22Rv1 (cell line): ENCODE results near the gene COMMD1.
"Not testable (repeated sequence)": the region's sequence is repeated elsewhere in the genome, so short reads cannot be mapped to it uniquely, and the experiment has no call there.

Experiments used
- H3K27ac ChIP-seq: fragments of 450-650 bp; 2 replicates; pipeline ENCODE4 v1.5.1; 2017
- ZFX ChIP-seq: fragments of 450-650 bp; IDR thresholded peaks from 2 replicates; pipeline ENCODE4 v1.6.1; 2017; ENCODE audit warnings: antibody characterized with exemption, borderline replicate concordance
- TF ChIP-seq, protein P1 (sequence below): fragments of 450-650 bp; IDR thresholded peaks from 2 replicates; pipeline ENCODE4 v1.5.1; 2017; ENCODE audit warnings: mild to moderate bottlenecking

The COMMD1 gene

DNA sequence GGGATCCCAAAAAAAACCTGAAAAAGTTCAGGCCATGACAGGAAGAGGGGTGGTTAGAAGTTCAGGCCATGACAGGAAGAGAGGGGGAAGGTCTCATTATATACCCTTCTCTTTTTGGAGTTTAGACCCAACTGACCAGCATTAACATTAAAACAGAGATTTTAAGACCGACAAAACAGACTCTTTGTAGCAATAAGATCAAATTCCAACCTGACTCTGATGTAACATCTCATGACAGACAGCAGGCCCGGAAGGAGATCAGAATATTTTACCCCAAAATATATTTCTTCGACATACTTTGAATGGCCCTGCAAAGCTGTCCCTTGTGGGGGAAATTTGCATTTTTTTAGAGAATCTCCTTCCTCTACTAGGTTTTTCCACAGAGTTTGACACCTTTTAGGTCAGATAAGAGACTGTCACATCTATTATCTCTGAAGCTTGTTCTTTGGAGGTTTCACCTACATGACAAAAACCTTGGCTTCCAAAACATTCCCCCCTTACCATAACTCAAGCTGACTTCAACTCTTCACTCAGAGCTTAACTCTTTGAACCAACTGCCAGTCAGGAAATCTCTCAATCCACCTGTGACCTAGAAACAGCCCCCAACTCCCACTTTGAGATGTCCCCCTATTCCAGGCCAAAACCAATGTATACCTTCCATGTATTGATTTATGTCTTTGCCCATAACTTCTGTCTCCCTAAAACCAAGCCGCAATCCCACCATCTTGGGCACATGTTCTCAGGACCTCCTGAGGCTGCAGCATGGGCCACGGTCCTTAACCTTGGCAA is 239.4 kb downstream of the COMMD1 start:
- TF ChIP-seq ZFX = no peak
- TF ChIP-seq, protein P1, sequence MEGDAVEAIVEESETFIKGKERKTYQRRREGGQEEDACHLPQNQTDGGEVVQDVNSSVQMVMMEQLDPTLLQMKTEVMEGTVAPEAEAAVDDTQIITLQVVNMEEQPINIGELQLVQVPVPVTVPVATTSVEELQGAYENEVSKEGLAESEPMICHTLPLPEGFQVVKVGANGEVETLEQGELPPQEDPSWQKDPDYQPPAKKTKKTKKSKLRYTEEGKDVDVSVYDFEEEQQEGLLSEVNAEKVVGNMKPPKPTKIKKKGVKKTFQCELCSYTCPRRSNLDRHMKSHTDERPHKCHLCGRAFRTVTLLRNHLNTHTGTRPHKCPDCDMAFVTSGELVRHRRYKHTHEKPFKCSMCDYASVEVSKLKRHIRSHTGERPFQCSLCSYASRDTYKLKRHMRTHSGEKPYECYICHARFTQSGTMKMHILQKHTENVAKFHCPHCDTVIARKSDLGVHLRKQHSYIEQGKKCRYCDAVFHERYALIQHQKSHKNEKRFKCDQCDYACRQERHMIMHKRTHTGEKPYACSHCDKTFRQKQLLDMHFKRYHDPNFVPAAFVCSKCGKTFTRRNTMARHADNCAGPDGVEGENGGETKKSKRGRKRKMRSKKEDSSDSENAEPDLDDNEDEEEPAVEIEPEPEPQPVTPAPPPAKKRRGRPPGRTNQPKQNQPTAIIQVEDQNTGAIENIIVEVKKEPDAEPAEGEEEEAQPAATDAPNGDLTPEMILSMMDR = no peak

DNA sequence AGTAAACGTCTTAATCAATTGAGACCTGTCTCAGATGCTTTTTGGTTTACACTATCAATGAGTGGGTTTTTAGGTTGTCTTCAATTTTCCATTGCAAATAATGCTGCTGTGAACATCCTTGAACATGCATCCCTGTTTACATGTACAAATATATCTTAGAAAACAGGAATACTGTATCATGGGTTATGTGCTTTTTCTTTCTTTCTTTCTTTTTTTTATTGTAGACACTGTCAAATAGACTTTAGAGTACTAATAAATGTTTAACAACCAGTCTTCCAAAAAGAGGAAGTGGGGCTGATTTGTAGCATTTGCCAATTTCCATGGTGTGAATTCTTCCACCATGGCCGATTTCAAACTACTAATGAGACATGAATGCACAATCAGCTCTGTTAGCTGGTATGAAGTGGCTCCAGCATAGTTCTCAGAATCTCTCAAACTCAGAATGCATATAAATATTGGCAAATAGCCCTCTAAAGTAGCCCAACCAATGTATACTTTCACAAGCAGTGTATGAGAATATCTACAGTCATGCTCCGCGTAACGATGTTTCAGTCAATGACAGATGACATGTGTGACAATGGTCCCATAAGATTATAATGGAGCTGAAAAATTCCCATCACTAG is 240.1 kb downstream of the COMMD1 start:
- no peak for TF ChIP-seq ZFX
- TF ChIP-seq, protein P1 = no peak
- H3K27ac ChIP-seq = no peak overlapping the region

More for the DNA sequence above, 239.4 kb downstream of the COMMD1 start:
- H3K27ac ChIP-seq = no peak overlapping the region

DNA sequence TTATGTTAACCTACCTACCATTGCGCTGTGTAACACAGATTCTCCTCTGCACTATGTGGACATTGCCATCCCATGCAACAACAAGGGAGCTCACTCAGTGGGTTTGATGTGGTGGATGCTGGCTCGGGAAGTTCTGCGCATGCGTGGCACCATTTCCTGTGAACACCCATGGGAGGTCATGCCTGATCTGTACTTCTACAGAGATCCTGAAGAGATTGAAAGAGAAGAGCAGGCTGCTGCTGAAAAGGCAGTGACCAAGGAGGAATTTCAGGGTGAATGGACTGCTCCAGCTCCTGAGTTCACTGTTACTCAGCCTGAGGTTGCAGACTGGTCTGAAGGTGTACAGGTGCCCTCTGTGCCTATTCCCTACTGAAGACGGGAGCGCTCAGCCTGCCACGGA is 241.3 kb downstream of the COMMD1 start:
- H3K27ac ChIP-seq = not testable (repeated sequence)

DNA sequence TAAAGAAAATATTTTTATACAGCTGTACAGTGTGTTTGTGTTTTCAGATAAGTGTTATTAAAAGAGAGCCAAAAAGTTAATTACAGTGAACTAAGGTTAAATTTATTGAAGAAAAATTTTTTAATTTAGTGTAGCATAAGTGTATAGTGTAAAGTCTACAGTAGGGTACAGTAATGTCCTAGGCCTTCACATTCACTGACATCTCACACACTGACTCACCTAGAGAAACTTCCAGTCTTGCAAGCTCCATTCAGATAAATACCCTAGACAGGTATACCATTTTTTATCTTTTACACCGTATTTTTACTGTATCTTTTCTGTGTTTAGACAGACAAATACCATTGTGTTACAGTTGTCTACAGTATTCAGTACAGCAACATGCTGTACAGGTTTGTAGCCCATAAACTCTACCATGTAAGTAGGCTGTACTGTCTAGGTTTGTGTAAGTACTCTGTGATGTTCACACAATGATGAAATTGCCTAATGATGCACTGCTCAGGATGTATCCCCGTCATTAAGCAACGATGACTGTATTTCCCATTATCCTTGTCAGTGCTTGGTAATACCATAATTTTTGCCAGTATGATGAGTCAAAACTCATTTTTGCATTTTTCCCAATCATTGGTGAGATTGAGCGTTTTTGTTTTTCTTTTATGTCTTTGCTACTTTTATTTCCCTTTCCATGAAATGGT is 242.3 kb downstream of the COMMD1 start:
- no peak overlapping the region for H3K27ac ChIP-seq
- TF ChIP-seq, protein P1 = no peak
- TF ChIP-seq ZFX = no peak

DNA sequence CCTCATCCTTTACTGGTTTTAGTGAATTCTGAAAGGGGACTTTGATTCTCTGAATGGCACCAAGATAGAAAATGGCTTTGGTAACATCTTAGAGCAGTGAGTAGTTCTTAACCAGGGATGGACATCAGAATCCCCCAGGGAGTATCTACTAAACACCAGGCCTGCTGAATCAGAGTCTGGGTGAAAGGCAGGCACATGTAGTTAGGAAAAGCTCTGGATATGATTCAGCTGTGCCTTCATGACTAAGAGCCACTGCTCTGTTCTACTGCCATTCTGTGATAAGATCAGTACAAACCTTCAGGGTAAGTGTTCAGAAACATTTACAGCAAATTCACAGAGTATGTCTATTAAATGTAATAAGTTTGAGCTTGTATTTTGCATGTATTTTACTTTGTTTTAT is 244.2 kb downstream of the COMMD1 start:
- no peak overlapping the region for H3K27ac ChIP-seq

DNA sequence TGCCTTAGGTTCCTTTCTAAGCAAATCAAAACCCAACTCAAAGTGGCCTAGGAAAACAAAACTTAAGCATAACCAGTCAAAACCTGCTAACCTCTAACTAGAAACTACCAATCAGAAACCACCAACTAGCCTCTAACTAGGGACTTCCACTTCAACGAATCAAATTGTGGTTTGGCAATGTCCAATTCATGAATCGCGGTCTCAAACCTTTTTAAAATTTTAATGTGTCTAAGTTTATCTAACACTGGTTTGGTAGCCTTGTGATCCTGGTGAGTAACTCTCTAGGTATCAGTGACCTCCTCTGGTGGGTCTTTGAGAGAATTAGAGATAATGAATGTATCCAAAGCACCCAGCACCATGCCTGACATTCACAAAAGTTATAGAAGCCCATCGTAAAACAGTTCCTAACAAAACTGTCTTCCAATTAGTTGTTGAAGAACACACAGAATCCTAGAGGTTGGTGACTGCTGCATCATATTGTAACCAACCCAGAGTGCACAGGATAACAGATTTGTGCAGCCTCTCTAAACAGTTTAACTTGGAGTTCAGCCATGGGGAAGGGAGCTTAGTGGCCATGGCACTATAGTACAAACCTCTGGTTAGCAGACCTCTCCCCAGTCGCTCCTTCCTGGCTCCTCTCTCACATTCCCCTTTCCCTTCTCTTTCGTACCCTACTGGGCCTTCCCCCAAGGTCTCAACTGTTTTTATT is 245.3 kb downstream of the COMMD1 start:
- H3K27ac ChIP-seq = no peak overlapping the region
- TF ChIP-seq, protein P1 = no peak
- TF ChIP-seq ZFX = no peak

More for the DNA sequence above, 244.2 kb downstream of the COMMD1 start:
- TF ChIP-seq ZFX = no peak

DNA sequence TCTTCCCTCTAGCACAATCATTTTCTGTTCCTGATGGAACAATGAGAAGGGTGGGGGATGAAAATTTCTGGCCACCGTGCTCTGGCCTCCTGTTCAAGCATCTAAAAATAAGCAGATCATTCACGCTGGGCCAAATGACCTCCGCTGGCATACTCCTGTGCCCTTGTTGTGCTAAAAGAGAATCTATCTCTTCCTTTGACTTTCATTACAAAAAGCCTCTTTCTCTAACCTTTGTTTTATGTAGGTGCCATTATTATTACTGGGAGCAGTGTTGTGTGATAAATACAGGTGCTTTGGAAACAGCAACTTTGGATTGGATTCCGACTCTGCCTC is 245.8 kb downstream of the COMMD1 start:
- H3K27ac ChIP-seq = no peak overlapping the region
- TF ChIP-seq, protein P1 = no peak

DNA sequence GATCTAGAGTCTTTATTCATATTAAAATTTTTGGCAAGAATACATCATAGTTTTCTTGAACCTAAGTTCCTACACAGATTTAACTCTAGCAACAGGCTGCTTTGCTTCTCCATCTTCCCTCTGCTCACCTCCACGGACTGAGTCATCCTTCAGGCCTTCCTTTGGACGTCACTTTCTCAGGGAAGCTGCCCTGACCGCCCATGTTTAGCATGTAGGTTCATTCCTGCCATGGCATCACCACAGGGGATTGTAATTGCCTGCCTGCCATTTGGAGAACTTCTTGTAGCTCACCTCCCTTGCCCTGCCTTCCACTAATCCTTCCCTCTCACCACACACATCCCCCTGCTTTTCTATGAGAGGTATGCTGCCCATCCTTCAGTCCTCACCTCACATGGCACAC is 246.5 kb downstream of the COMMD1 start:
- no peak overlapping the region for H3K27ac ChIP-seq
- TF ChIP-seq ZFX = no peak
